SK-N-SH treated with all-trans-retinoic acid at 6 μM for 48 hours (cell line): ENCODE data around the gene LRMDA.

Experiments used
- ARNTL ChIP-seq: fragments of 450-650 bp; formaldehyde crosslinking; IDR thresholded peaks from 2 replicates; pipeline ENCODE4 v1.5.0; 2020; ENCODE audit warnings: low read depth, mild to moderate bottlenecking, moderate library complexity, borderline replicate concordance
- ISL1 ChIP-seq: fragments of 250-450 bp; sonication (Bioruptor Pico); IDR thresholded peaks from 2 replicates; pipeline ENCODE4 v2.1.2; 2022; ENCODE audit warnings: mild to moderate bottlenecking, moderate library complexity
- OSR1 ChIP-seq: fragments of 250-450 bp; sonication (Bioruptor Pico); IDR thresholded peaks from 2 replicates; pipeline ENCODE4 v1.8.0; 2022; ENCODE audit warnings: moderate library complexity, mild to moderate bottlenecking, inconsistent platforms
- RARB ChIP-seq: fragments of 250-450 bp; sonication (Bioruptor Pico); IDR thresholded peaks from 2 replicates; pipeline ENCODE4 v1.8.0; 2021; ENCODE audit warnings: mild to moderate bottlenecking, moderate library complexity
- SNAI2 ChIP-seq: fragments of 250-450 bp; sonication (Bioruptor Pico); IDR thresholded peaks from 2 replicates; pipeline ENCODE4 v1.5.0; 2020; ENCODE audit warnings: mild to moderate bottlenecking, moderate library complexity
- TCF4 ChIP-seq: fragments of 250-450 bp; sonication (Bioruptor Pico); IDR thresholded peaks from 2 replicates; pipeline ENCODE4 v1.8.0; 2021; ENCODE audit warnings: mild to moderate bottlenecking, moderate library complexity, borderline replicate concordance
- ZC3H10 ChIP-seq: fragments of 250-450 bp; sonication (Bioruptor Pico); IDR thresholded peaks from 2 replicates; pipeline ENCODE4 v1.5.1; 2021; ENCODE audit warnings: mild to moderate bottlenecking, moderate library complexity
- ZFP3 ChIP-seq: fragments of 250-450 bp; sonication (Bioruptor Pico); IDR thresholded peaks from 2 replicates; pipeline ENCODE4 v1.5.0; 2020; ENCODE audit warnings: mild to moderate bottlenecking, moderate library complexity
- ZFP30 ChIP-seq: fragments of 450-650 bp; formaldehyde crosslinking; IDR thresholded peaks from 2 replicates; pipeline ENCODE4 v1.5.0; 2022; ENCODE audit warnings: mild to moderate bottlenecking, moderate library complexity
- ZNF70 ChIP-seq: fragments of 450-650 bp; formaldehyde crosslinking; IDR thresholded peaks from 2 replicates; pipeline ENCODE4 v1.5.0; 2020; ENCODE audit warnings: mild to moderate bottlenecking, moderate library complexity
- TF ChIP-seq, protein P1 (sequence below): fragments of 250-450 bp; sonication (Bioruptor Pico); IDR thresholded peaks from 2 replicates; pipeline ENCODE4 v1.8.0; 2020; ENCODE audit warnings: mild to moderate bottlenecking, moderate library complexity, borderline replicate concordance
- TF ChIP-seq, protein P2 (sequence below): fragments of 250-450 bp; sonication (Bioruptor Pico); IDR thresholded peaks from 2 replicates; pipeline ENCODE4 v1.5.1; 2020; ENCODE audit warnings: low read depth, mild to moderate bottlenecking, moderate library complexity

DNA sequence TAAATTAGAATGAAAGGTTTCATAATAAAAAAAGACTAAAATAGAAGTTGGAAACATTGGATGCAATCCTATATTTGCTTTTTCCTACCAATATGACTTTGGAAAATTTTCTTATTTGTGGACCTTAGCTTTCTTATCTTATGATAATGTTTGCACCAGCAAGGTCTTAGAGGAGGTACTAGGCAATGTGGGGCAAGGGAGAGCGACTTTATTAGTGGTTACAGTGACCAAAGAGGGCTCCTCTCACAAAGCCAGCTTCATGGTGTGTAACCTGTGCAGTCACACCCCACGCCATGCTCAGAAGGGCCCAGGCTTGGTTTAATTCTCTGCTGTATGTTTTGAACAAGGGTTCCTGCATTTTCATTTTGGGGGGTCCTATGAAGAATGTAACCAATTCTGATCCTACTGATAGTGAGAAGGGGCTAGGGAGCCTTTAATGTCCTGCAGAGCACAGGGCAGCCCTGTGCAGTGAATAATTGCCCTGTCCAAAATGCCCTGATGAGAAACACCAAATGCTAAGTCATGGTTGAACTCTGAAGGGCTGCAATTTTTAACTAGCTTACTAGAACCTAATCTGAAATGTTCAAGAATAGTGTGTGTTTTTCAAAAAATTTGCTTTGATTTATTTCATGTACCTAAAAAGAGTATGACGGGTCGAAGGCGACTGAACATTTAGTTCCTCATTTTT lies 1047.8 kb downstream of the LRMDA start:
- TF ChIP-seq ISL1 (CRISPR knock-in tag) (no peak), SNAI2 (CRISPR knock-in tag) (no peak), ZFP30 (CRISPR knock-in tag) (no peak), ZNF70 (no peak), ZFP3 (CRISPR knock-in tag) (no peak), TCF4 (no peak), ARNTL (no peak), RARB (CRISPR knock-in tag) (no peak), OSR1 (CRISPR knock-in tag) (no peak), ZC3H10 (no peak)
- TF ChIP-seq, protein P1, sequence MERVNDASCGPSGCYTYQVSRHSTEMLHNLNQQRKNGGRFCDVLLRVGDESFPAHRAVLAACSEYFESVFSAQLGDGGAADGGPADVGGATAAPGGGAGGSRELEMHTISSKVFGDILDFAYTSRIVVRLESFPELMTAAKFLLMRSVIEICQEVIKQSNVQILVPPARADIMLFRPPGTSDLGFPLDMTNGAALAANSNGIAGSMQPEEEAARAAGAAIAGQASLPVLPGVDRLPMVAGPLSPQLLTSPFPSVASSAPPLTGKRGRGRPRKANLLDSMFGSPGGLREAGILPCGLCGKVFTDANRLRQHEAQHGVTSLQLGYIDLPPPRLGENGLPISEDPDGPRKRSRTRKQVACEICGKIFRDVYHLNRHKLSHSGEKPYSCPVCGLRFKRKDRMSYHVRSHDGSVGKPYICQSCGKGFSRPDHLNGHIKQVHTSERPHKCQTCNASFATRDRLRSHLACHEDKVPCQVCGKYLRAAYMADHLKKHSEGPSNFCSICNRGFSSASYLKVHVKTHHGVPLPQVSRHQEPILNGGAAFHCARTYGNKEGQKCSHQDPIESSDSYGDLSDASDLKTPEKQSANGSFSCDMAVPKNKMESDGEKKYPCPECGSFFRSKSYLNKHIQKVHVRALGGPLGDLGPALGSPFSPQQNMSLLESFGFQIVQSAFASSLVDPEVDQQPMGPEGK (CRISPR knock-in tag): no peak
- TF ChIP-seq, protein P2, sequence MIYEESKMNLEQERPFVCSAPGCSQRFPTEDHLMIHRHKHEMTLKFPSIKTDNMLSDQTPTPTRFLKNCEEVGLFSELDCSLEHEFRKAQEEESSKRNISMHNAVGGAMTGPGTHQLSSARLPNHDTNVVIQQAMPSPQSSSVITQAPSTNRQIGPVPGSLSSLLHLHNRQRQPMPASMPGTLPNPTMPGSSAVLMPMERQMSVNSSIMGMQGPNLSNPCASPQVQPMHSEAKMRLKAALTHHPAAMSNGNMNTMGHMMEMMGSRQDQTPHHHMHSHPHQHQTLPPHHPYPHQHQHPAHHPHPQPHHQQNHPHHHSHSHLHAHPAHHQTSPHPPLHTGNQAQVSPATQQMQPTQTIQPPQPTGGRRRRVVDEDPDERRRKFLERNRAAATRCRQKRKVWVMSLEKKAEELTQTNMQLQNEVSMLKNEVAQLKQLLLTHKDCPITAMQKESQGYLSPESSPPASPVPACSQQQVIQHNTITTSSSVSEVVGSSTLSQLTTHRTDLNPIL (CRISPR knock-in tag): no peak
